ENCODE results near the gene BBOX1.
"Not testable (repeated sequence)": the region's sequence is repeated elsewhere in the genome, so short reads cannot be mapped to it uniquely, and the experiment has no call there.

Gene BBOX1

GRCh38 chr11:27085605-27086004 is 45.0 kb downstream of the BBOX1 start:
- no peak for DNase-seq

GRCh38 chr11:27087432-27087831 is 46.8 kb downstream of the BBOX1 start:
- no peak for DNase-seq

- no peak for DNase-seq
Measured at GRCh38 chr11:27088353-27088752, 47.7 kb downstream of the BBOX1 start.

- DNase-seq, result no peak
Measured at GRCh38 chr11:27089746-27090145, 49.1 kb downstream of the BBOX1 start.

GRCh38 chr11:27090357-27090948 is 49.8 kb downstream of the BBOX1 start:
- DNase-seq, result not testable (repeated sequence)

GRCh38 chr11:27094120-27094519 is 53.5 kb downstream of the BBOX1 start:
- no peak for DNase-seq

GRCh38 chr11:27095059-27095458 is 54.4 kb downstream of the BBOX1 start:
- DNase-seq, result no peak

GRCh38 chr11:27095887-27096286 is 55.3 kb downstream of the BBOX1 start:
- no peak for DNase-seq

- no peak for DNase-seq
Measured at GRCh38 chr11:27097551-27097950, 56.9 kb downstream of the BBOX1 start.

- no peak for DNase-seq
Measured at GRCh38 chr11:27100534-27100933, 59.9 kb downstream of the BBOX1 start.

- no peak for DNase-seq
Measured at GRCh38 chr11:27107548-27107947, 66.9 kb downstream of the BBOX1 start.

- DNase-seq, result no peak
Measured at GRCh38 chr11:27108809-27109208, 68.2 kb downstream of the BBOX1 start.

GRCh38 chr11:27111896-27112295 is 71.3 kb downstream of the BBOX1 start:
- DNase-seq, result no peak

- no peak for DNase-seq
Measured at GRCh38 chr11:27112946-27113345, 72.3 kb downstream of the BBOX1 start.

GRCh38 chr11:27115051-27115650 is 74.5 kb downstream of the BBOX1 start:
- no peak for DNase-seq

GRCh38 chr11:27116684-27117083 is 76.1 kb downstream of the BBOX1 start:
- DNase-seq, result no peak

- no peak for DNase-seq
Measured at GRCh38 chr11:27118371-27118770, 77.8 kb downstream of the BBOX1 start.

- no peak for DNase-seq
Measured at GRCh38 chr11:27118949-27119348, 78.3 kb downstream of the BBOX1 start.

- no peak for DNase-seq
Measured at GRCh38 chr11:27119396-27119795, 78.8 kb downstream of the BBOX1 start.

GRCh38 chr11:27120211-27120610 is 79.6 kb downstream of the BBOX1 start:
- no peak for DNase-seq

GRCh38 chr11:27122001-27122400 is 81.4 kb downstream of the BBOX1 start:
- DNase-seq, result no peak

GRCh38 chr11:27124514-27125264 is 84.1 kb downstream of the BBOX1 start:
- DNase-seq, result no peak

GRCh38 chr11:27129686-27130085 is 89.1 kb downstream of the BBOX1 start:
- no peak for DNase-seq

- DNase-seq, result no peak
Measured at GRCh38 chr11:27130806-27131205, 90.2 kb downstream of the BBOX1 start.
